Measurements from ENCODE around the gene SLC25A36.

DNA sequence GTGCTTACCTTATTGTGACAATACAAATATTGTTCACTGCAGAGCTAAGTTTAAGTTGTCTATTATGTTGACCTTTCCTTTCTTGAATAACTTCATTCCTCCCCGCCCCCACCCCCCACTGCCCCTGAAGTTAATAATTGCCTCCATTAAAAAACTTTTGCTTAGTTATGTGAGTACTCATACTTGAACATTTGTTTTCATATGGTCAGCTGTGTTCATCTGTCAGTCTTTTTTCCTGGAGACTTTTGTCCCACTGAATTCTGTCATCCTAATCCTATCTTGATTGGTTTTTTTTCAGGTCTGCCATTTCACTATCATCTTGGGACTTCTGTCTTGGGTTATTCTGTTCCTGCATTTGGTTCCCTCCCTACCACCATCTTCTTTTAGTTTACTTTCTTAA lies 8.5 kb downstream of the SLC25A36 start:
- TF ChIP-seq, protein P1, sequence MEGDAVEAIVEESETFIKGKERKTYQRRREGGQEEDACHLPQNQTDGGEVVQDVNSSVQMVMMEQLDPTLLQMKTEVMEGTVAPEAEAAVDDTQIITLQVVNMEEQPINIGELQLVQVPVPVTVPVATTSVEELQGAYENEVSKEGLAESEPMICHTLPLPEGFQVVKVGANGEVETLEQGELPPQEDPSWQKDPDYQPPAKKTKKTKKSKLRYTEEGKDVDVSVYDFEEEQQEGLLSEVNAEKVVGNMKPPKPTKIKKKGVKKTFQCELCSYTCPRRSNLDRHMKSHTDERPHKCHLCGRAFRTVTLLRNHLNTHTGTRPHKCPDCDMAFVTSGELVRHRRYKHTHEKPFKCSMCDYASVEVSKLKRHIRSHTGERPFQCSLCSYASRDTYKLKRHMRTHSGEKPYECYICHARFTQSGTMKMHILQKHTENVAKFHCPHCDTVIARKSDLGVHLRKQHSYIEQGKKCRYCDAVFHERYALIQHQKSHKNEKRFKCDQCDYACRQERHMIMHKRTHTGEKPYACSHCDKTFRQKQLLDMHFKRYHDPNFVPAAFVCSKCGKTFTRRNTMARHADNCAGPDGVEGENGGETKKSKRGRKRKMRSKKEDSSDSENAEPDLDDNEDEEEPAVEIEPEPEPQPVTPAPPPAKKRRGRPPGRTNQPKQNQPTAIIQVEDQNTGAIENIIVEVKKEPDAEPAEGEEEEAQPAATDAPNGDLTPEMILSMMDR (IDR thresholded peaks at IDR 0.05; ENCODE audit: low read depth, low read length, poor library complexity, severe bottlenecking), result no peak
- no peak for TF ChIP-seq EZH2phosphoT487 (IDR thresholded peaks at IDR 0.05; ENCODE audit: borderline replicate concordance, low read length)

Measured in DOHH2 (cell line).